Lower lobe of right lung (tissue), 2 donors: ENCODE data around the gene RFX1. TPM values are rescaled to one million over a fixed set of nuclear protein-coding genes. Genes with fewer than 3 reads are reported as not detected.

Source experiments
- ATAC-seq, 2 donors: fragments of 200-7000 bp; cut with Tn5 transposase; one replicate each; pipeline ENCODE4 v1.9.1; 2020 to 2022; ENCODE audit warnings: mild to moderate bottlenecking in 2 of 2, moderate library complexity in 2 of 2
- DNase-seq: peaks from one replicate; pipeline ENCODE4 v3.0.0-alpha.2; 2020
- H3K27ac ChIP-seq: fragments of 200-600 bp; one replicate; pipeline ENCODE4 v1.8.0; 2022
- H3K27me3 ChIP-seq: fragments of 200-600 bp; one replicate; pipeline ENCODE4 v1.8.0; 2022; ENCODE audit warnings: low read depth
- H3K36me3 ChIP-seq: fragments of 200-600 bp; one replicate; pipeline ENCODE4 v1.8.0; 2022; ENCODE audit warnings: mild to moderate bottlenecking
- H3K4me1 ChIP-seq: fragments of 200-600 bp; one replicate; pipeline ENCODE4 v1.8.0; 2022
- H3K4me3 ChIP-seq: fragments of 200-600 bp; one replicate; pipeline ENCODE4 v1.8.0; 2022; ENCODE audit warnings: mild to moderate bottlenecking
- H3K9me3 ChIP-seq: fragments of 200-600 bp; one replicate; pipeline ENCODE4 v1.8.0; 2022
- CTCF ChIP-seq: fragments of 200-600 bp; IDR thresholded peaks from one replicate; pipeline ENCODE4 v1.8.0; 2022; ENCODE audit warnings: antibody characterized with exemption, mild to moderate bottlenecking
- intact Hi-C: fragments of 100-400 bp; cut with DNase I; formaldehyde crosslinking; loops from one replicate; pipeline ENCODE4 v1.11.0; 2022
- total RNA-seq: library from RNA; stranded (reverse); fragmentation: NEBNext Ultra II Directional; extraction: Animal tissue kit (Norgen Biotek cat#: 25700); gene quantifications from one replicate; pipeline ENCODE4 v1.2.1, GENCODE V29; 2021
- donor health status: DM: no; HTN: yes; CAD: no; lungs with severe emphysema.

Gene RFX1
- total RNA-seq, 1 donor from 2014 or later, result 17.8 TPM

GRCh38 chr19:13959141-13959961, 46.8 kb downstream of the RFX1 start:
- Histone ChIP-seq H3K36me3 (peaks cover 99% of the 10 kb centered on the region), H3K27me3 (no peaks in the 10 kb centered on the region), H3K27ac (no peak overlapping the region), H3K4me1 (no peaks in the 10 kb centered on the region), H3K9me3 (no peaks in the 10 kb centered on the region), H3K4me3 (no peak overlapping the region)
- TF ChIP-seq CTCF, result no peak
- ATAC-seq, result no peak
- no peak for DNase-seq
- intact Hi-C loops, result no loop called here

GRCh38 chr19:13958043-13958442, 48.1 kb downstream of the RFX1 start:
- H3K27ac ChIP-seq, result no peak overlapping the region
- no peak for TF ChIP-seq CTCF
- no peak overlapping the region for H3K4me3 ChIP-seq
- peaks cover 11% of the 10 kb centered on the region for H3K4me1 ChIP-seq
- H3K9me3 ChIP-seq, result no peaks in the 10 kb centered on the region
- DNase-seq (no peak), ATAC-seq (no peak)
- no peaks in the 10 kb centered on the region for H3K27me3 ChIP-seq
- peaks cover 88% of the 10 kb centered on the region for H3K36me3 ChIP-seq
- intact Hi-C loops, result no loop called here

- Histone ChIP-seq H3K9me3 (no peaks in the 10 kb centered on the region), H3K27ac (no peak overlapping the region), H3K36me3 (peaks cover 78% of the 10 kb centered on the region), H3K27me3 (no peaks in the 10 kb centered on the region), H3K4me1 (peaks cover 13% of the 10 kb centered on the region), H3K4me3 (no peak overlapping the region)
- ATAC-seq, result no peak
- intact Hi-C loops, result no loop called here
- DNase-seq, result no peak
- no peak for TF ChIP-seq CTCF
These were observed 49.1 kb downstream of the RFX1 start for GRCh38 chr19:13957051-13957450.

GRCh38 chr19:13956365-13956744, 49.8 kb downstream of the RFX1 start:
- ATAC-seq (no peak), DNase-seq (no peak)
- Histone ChIP-seq H3K36me3 (peaks cover 71% of the 10 kb centered on the region), H3K4me3 (no peak overlapping the region), H3K4me1 (peaks cover 18% of the 10 kb centered on the region), H3K27ac (no peak overlapping the region), H3K9me3 (no peaks in the 10 kb centered on the region), H3K27me3 (no peaks in the 10 kb centered on the region)
- TF ChIP-seq CTCF, result no peak
- intact Hi-C loops, result no loop called here

- Histone ChIP-seq H3K36me3 (peaks cover 66% of the 10 kb centered on the region), H3K27ac (no peak overlapping the region), H3K9me3 (no peaks in the 10 kb centered on the region), H3K4me3 (no peak overlapping the region), H3K4me1 (peaks cover 18% of the 10 kb centered on the region), H3K27me3 (no peaks in the 10 kb centered on the region)
- DNase-seq (no peak), ATAC-seq (no peak)
- intact Hi-C loops, result no loop called here
- no peak for TF ChIP-seq CTCF
These were observed 50.3 kb downstream of the RFX1 start for GRCh38 chr19:13955662-13956364.
